ENCODE data around the gene SERGEF. TPM values are rescaled to one million over a fixed set of nuclear protein-coding genes. Genes with fewer than 3 reads are reported as not detected.

SERGEF gene
- total and polyA plus RNA-seq, 2 of the 4 experiments (the other 2 are of a cell fraction): 12.2 to 18.1 TPM

GRCh38 chr11:18011633-18012032 is 1.2 kb downstream of the SERGEF start:
- intact Hi-C loops (cut with micrococcal nuclease): loop anchor here (5.0 kb wide), 1 partner anchor 96 kb away; the partner anchor contains the start of gene SAAL1
- peak overlapping the region; percentile 97 for H2AFZ ChIP-seq (replicated peaks; ENCODE audit: low read length, poor library complexity)
- peaks cover 4% of the 10 kb centered on the region; the same call in 1 of the 2 replicates for H3K27me3 ChIP-seq (ENCODE audit: control insufficient read depth, insufficient read depth, low read length)
- H3K9me3 ChIP-seq (ENCODE audit: control insufficient read depth, insufficient read depth, low read length): no peaks in the 10 kb centered on the region
- H2BK20ac ChIP-seq (ENCODE audit: low read depth, low read length): no peak overlapping the region
- CTCF ChIA-PET: no interaction called here
- no peak overlapping the region for H4K91ac ChIP-seq (ENCODE audit: insufficient read depth, low read depth, low read length)
- DNase-seq: no peak
- H3K4me3 ChIP-seq (ENCODE audit: insufficient read depth, low read depth, low read length): 0 out of 2 replicates have a peak overlapping the region, but pooled peaks have one; percentile 92
- H2BK5ac ChIP-seq (ENCODE audit: low read depth, low read length, poor library complexity, severe bottlenecking): no peak overlapping the region
- POLR2A ChIA-PET (ENCODE audit: unreplicated experiment): no interaction called here
- no peak overlapping the region for H3K4ac ChIP-seq (ENCODE audit: low read depth, low read length)
- 0 out of 2 replicates have a peak, but pooled peaks cover 6% of the 10 kb centered on the region for H3K9me1 ChIP-seq (ENCODE audit: insufficient read depth, low read length)
- no peak overlapping the region for H3K18ac ChIP-seq (ENCODE audit: low read depth, low read length)
- H2BK120ac ChIP-seq (ENCODE audit: low read depth, low read length): no peak overlapping the region
- BruUV-seq (replicated peaks): no TSS peak
- no peak for TF ChIP-seq NFE2L2 (IDR thresholded peaks at IDR 0.05; ENCODE audit: low read depth, low read length)
- no peak for TF ChIP-seq ELK1 (IDR thresholded peaks at IDR 0.05; ENCODE audit: borderline replicate concordance, low read depth, low read length)
- no peak for TF ChIP-seq MXI1 (IDR thresholded peaks at IDR 0.05; ENCODE audit: borderline replicate concordance, low read depth, low read length)
- TF ChIP-seq, protein P1, sequence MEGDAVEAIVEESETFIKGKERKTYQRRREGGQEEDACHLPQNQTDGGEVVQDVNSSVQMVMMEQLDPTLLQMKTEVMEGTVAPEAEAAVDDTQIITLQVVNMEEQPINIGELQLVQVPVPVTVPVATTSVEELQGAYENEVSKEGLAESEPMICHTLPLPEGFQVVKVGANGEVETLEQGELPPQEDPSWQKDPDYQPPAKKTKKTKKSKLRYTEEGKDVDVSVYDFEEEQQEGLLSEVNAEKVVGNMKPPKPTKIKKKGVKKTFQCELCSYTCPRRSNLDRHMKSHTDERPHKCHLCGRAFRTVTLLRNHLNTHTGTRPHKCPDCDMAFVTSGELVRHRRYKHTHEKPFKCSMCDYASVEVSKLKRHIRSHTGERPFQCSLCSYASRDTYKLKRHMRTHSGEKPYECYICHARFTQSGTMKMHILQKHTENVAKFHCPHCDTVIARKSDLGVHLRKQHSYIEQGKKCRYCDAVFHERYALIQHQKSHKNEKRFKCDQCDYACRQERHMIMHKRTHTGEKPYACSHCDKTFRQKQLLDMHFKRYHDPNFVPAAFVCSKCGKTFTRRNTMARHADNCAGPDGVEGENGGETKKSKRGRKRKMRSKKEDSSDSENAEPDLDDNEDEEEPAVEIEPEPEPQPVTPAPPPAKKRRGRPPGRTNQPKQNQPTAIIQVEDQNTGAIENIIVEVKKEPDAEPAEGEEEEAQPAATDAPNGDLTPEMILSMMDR (conservative IDR thresholded peaks at IDR 0.05; ENCODE audit: low read depth, low read length): no peak
- no peak for TF ChIP-seq RFX5 (IDR thresholded peaks at IDR 0.05; ENCODE audit: low read depth, low read length)
- no peak for TF ChIP-seq CEBPB (IDR thresholded peaks at IDR 0.05; ENCODE audit: low read depth, low read length)
- TF ChIP-seq FOS (IDR thresholded peaks at IDR 0.05; ENCODE audit: low read depth, low read length): no peak
- no peak for TF ChIP-seq CHD1 (IDR thresholded peaks at IDR 0.05; ENCODE audit: low read depth, low read length)
- TF ChIP-seq SMC3 (IDR thresholded peaks at IDR 0.05; ENCODE audit: low read depth, low read length): no peak
- TF ChIP-seq MAZ (IDR thresholded peaks at IDR 0.05; ENCODE audit: borderline replicate concordance, low read depth, low read length): no peak
- H4K8ac ChIP-seq (ENCODE audit: low read depth in 2 of 2, low read length in 2 of 2): no peak overlapping the region
- H3K56ac ChIP-seq (ENCODE audit: extremely low read depth, insufficient read depth, low read length): no peak overlapping the region
- H4K5ac ChIP-seq (ENCODE audit: low read depth, low read length): no peak overlapping the region
- peak overlapping the region; percentile 98 for H3K4me2 ChIP-seq (ENCODE audit: low read depth, low read length)
- H2BK15ac ChIP-seq (ENCODE audit: low read depth, low read length): no peak overlapping the region
- H2AK5ac ChIP-seq (ENCODE audit: low read depth, low read length): no peak overlapping the region
- dilution Hi-C loops (cut with HindIII; ENCODE audit: low sequenced_read_pairs, unreplicated experiment): no loop called here
- H3K79me1 ChIP-seq (ENCODE audit: low read depth in 1 of 2, low read length in 2 of 2): peaks cover 5 to 11% of the 10 kb centered on the region in 2 experiments; a peak in 3 of 4 replicates
- no peaks in the 10 kb centered on the region for H4K20me1 ChIP-seq (ENCODE audit: insufficient read depth, low read length)
- H3K36me3 ChIP-seq (ENCODE audit: control insufficient read depth, insufficient read depth, low read length): no peaks in the 10 kb centered on the region
- no peak for ATAC-seq (ENCODE audit: low read depth)
- H2AK9ac ChIP-seq (replicated peaks; ENCODE audit: low read depth, low read length, poor library complexity): no peak overlapping the region
- no peak overlapping the region for H3K14ac ChIP-seq (replicated peaks; ENCODE audit: low read depth, low read length)
- peaks cover 4% of the 10 kb centered on the region for H3K4me1 ChIP-seq (ENCODE audit: control insufficient read depth, insufficient read depth, low read length)
- H3K27ac ChIP-seq (ENCODE audit: insufficient read depth, low read length): no peak overlapping the region
- in situ Hi-C loops (cut with MboI; ENCODE audit: low sequenced_read_pairs): no loop called here
- H3K23ac ChIP-seq (ENCODE audit: low read depth, low read length): peak overlapping the region; percentile 77; the same call in 1 of the 2 replicates
- 78% methylated on average over 5 of the region's 8 CpGs; no CpG with 5 or more reads in 1 of the 2 experiments for WGBS, 2 experiments (ENCODE audit: extremely low coverage in 2 of 2, insufficient read length in 1 of 2)
- no peak overlapping the region for H3K9ac ChIP-seq (ENCODE audit: low read depth, low read length)

Data from IMR-90 (cell line).